HepG2 (cell line): ENCODE data around the gene SEPTIN3. TPM values are rescaled to one million over a fixed set of nuclear protein-coding genes. Genes with fewer than 3 reads are reported as not detected.
A peak's percentile ranks its signal among the peaks of the same experiment; 100 is the strongest.

ENCODE experiments used
- AGO2 ChIP-seq: fragments of 200-400 bp; formaldehyde crosslinking; optimal IDR thresholded peaks from 2 replicates; pipeline ENCODE3; 2017; ENCODE audit warnings: mild to moderate bottlenecking, low read depth, low read length, moderate library complexity
- EZH2 ChIP-seq: conservative IDR thresholded peaks from 2 replicates; pipeline ENCODE4 v1.6.1; 2012; ENCODE audit warnings: mild to moderate bottlenecking, low read depth, low read length, moderate library complexity
- MIER2 ChIP-seq: IDR thresholded peaks from 2 replicates; pipeline ENCODE4 v1.6.1; 2016; ENCODE audit warnings: missing biosample characterization, missing genetic modification reagents
- MTA1 ChIP-seq: sonication (generic); formaldehyde crosslinking; IDR thresholded peaks from 2 replicates; pipeline ENCODE4 v1.4.0; 2020; ENCODE audit warnings: missing genetic modification reagents, mild to moderate bottlenecking, borderline replicate concordance
- RFXAP ChIP-seq: sonication (generic); formaldehyde crosslinking; IDR thresholded peaks from 2 replicates; pipeline ENCODE4 v1.4.0; 2020; ENCODE audit warnings: missing genetic modification reagents, borderline replicate concordance
- RXRA ChIP-seq: sonication (generic); formaldehyde crosslinking; IDR thresholded peaks from 2 replicates; pipeline ENCODE4 v1.5.1; 2020; ENCODE audit warnings: missing genetic modification reagents
- SP140L ChIP-seq: sonication (generic); formaldehyde crosslinking; IDR thresholded peaks from 2 replicates; pipeline ENCODE4 v1.4.0; 2020; ENCODE audit warnings: missing genetic modification reagents, borderline replicate concordance
- TCF7 ChIP-seq: sonication (generic); IDR thresholded peaks from 2 replicates; pipeline ENCODE4 v1.6.1; 2016; ENCODE audit warnings: antibody characterized with exemption, low read depth
- U2AF1 ChIP-seq: fragments of 200-400 bp; formaldehyde crosslinking; optimal IDR thresholded peaks from 2 replicates; pipeline ENCODE3; 2017; ENCODE audit warnings: mild to moderate bottlenecking, low read depth, low read length
- ZFP41 ChIP-seq: sonication (generic); formaldehyde crosslinking; IDR thresholded peaks from 2 replicates; pipeline ENCODE4 v1.4.0; 2020; ENCODE audit warnings: mild to moderate bottlenecking, missing genetic modification reagents, borderline replicate concordance
- ZNF3 ChIP-seq: IDR thresholded peaks from 2 replicates; pipeline ENCODE4 v1.7.0; 2017; ENCODE audit warnings: inconsistent platforms
- ZNF496 ChIP-seq: sonication (generic); formaldehyde crosslinking; IDR thresholded peaks from 2 replicates; pipeline ENCODE4 v1.8.1; 2023; ENCODE audit warnings: mild to moderate bottlenecking, moderate library complexity, missing genetic modification reagents; ENCODE audit not compliant: insufficient replicate concordance
- ZNF670 ChIP-seq: sonication (generic); formaldehyde crosslinking; IDR thresholded peaks from 2 replicates; pipeline ENCODE4 v1.8.0; 2022; ENCODE audit warnings: mild to moderate bottlenecking, missing genetic modification reagents, borderline replicate concordance
- ZNF672 ChIP-seq: sonication (generic); formaldehyde crosslinking; IDR thresholded peaks from 2 replicates; pipeline ENCODE4 v1.8.1; 2022; ENCODE audit warnings: missing genetic modification reagents
- ZSCAN29 ChIP-seq: sonication (generic); formaldehyde crosslinking; conservative IDR thresholded peaks from 2 replicates; pipeline ENCODE4 v1.4.0; 2020; ENCODE audit warnings: mild to moderate bottlenecking, missing genetic modification reagents
- polyA plus RNA-seq, 8 experiments: library from polyadenylated mRNA; depleted of rRNA in 3 of 8; stranded (reverse) in 7 of 8; unstranded in 1 of 8; fragments of >200 nt; fragmentation: Illumina TruSeq in 4 of 8; extraction: Trizol in 4 of 8; gene quantifications; 2 replicates each; pipeline versions ENCODE4 v1.2.1 to v1.2.3, GENCODE V29; 2011 to 2016; ENCODE audit warnings: low read depth in 4 of 8, missing spikeins in 1 of 8, mixed read lengths in 1 of 8; ENCODE audit not compliant: insufficient read depth in 1 of 8
- total RNA-seq, 5 experiments: library from RNA; depleted of rRNA; stranded (reverse); fragments of >200 nt; fragmentation: Illumina TruSeq; extraction: Trizol; gene quantifications; 2 replicates each; pipeline ENCODE4 v1.2.3, GENCODE V29; 2016; ENCODE audit warnings: low read depth in 1 of 5
- TF ChIP-seq, protein P1 (sequence below): IDR thresholded peaks from 2 replicates; pipeline ENCODE4 v1.4.0; 2020; ENCODE audit warnings: mild to moderate bottlenecking, missing genetic modification reagents
- TF ChIP-seq, protein P2 (sequence below): sonication (generic); formaldehyde crosslinking; IDR thresholded peaks from 2 replicates; pipeline ENCODE4 v1.5.0; 2020; ENCODE audit warnings: mild to moderate bottlenecking, low read depth, missing genetic modification reagents, borderline replicate concordance
- TF ChIP-seq, protein P3 (sequence below): sonication (generic); formaldehyde crosslinking; IDR thresholded peaks from 2 replicates; pipeline ENCODE4 v1.9.0; 2021; ENCODE audit warnings: missing genetic modification reagents, mild to moderate bottlenecking, borderline replicate concordance
- TF ChIP-seq, protein P4 (sequence below): sonication (generic); formaldehyde crosslinking; IDR thresholded peaks from 2 replicates; pipeline ENCODE4 v1.8.0; 2022; ENCODE audit warnings: mild to moderate bottlenecking, missing genetic modification reagents
- TF ChIP-seq, protein P5 (sequence below): sonication (generic); formaldehyde crosslinking; IDR thresholded peaks from 2 replicates; pipeline ENCODE4 v1.4.0; 2020; ENCODE audit warnings: mild to moderate bottlenecking, missing genetic modification reagents
- TF ChIP-seq, protein P6 (sequence below): sonication (generic); formaldehyde crosslinking; IDR thresholded peaks from 2 replicates; pipeline ENCODE4 v1.4.0; 2020; ENCODE audit warnings: missing genetic modification reagents; ENCODE audit errors: not compliant biosample characterization

SEPTIN3 gene
- total and polyA plus RNA-seq, 2 of the 13 experiments (the other 11 are each of a cell fraction or from before 2014, with no cell fraction given), result 0.04 TPM; not detected in 1

DNA sequence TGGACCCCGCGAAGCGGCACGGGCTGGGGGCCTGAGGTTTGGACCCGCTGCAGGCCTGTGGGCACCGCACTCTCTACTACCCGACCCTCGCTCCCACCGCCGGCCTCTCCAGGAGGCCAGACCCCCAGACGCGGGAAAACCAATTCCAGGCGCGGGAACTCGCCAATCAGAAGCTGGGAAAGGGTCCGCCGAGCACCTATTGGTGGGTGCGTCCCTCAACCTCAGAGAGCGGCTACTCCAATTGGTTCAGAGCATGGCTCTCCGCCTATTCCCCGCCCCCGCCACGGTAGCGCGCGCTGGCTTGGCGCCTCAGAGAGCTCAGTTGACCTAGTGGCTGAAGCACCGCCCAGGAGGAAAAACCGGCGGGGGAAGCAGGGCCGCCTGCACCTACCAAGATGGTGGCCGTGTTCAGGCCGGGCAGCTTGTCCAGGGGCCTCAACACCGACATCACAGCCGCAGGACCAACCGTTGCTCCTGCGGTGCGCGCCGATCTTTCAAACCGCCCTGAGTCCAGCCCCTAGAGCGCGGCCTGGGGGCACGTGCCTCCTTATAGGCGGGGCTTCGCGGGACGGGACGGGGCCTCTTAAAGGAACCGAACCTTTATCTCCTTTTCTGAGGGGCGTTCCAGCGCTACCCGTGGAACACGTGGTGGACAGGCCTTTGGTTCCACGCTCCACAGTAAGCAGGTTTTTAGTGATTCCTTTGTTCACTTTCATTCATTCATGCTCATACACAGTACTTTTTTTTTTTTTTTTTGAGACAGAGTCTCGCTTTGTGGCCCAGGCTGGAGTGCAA is 22.4 kb upstream of the SEPTIN3 start, which contains the start of gene CENPM (continued):
- TF ChIP-seq EZH2, result no peak
- TF ChIP-seq, protein P1, sequence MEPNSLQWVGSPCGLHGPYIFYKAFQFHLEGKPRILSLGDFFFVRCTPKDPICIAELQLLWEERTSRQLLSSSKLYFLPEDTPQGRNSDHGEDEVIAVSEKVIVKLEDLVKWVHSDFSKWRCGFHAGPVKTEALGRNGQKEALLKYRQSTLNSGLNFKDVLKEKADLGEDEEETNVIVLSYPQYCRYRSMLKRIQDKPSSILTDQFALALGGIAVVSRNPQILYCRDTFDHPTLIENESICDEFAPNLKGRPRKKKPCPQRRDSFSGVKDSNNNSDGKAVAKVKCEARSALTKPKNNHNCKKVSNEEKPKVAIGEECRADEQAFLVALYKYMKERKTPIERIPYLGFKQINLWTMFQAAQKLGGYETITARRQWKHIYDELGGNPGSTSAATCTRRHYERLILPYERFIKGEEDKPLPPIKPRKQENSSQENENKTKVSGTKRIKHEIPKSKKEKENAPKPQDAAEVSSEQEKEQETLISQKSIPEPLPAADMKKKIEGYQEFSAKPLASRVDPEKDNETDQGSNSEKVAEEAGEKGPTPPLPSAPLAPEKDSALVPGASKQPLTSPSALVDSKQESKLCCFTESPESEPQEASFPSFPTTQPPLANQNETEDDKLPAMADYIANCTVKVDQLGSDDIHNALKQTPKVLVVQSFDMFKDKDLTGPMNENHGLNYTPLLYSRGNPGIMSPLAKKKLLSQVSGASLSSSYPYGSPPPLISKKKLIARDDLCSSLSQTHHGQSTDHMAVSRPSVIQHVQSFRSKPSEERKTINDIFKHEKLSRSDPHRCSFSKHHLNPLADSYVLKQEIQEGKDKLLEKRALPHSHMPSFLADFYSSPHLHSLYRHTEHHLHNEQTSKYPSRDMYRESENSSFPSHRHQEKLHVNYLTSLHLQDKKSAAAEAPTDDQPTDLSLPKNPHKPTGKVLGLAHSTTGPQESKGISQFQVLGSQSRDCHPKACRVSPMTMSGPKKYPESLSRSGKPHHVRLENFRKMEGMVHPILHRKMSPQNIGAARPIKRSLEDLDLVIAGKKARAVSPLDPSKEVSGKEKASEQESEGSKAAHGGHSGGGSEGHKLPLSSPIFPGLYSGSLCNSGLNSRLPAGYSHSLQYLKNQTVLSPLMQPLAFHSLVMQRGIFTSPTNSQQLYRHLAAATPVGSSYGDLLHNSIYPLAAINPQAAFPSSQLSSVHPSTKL (CRISPR knock-in tag), result no peak
- TF ChIP-seq TCF7, result no peak
- peak; percentile 38; the same call in 1 of the 2 replicates for TF ChIP-seq MTA1
- TF ChIP-seq ZNF496, result no peak
- peak; percentile 92 for TF ChIP-seq ZSCAN29 (CRISPR knock-in tag)
- no peak; the same call in 1 of the 2 replicates for TF ChIP-seq RXRA (CRISPR knock-in tag)
- TF ChIP-seq, protein P2, sequence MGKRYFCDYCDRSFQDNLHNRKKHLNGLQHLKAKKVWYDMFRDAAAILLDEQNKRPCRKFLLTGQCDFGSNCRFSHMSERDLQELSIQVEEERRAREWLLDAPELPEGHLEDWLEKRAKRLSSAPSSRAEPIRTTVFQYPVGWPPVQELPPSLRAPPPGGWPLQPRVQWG (CRISPR knock-in tag), result no peak
- TF ChIP-seq, protein P3, sequence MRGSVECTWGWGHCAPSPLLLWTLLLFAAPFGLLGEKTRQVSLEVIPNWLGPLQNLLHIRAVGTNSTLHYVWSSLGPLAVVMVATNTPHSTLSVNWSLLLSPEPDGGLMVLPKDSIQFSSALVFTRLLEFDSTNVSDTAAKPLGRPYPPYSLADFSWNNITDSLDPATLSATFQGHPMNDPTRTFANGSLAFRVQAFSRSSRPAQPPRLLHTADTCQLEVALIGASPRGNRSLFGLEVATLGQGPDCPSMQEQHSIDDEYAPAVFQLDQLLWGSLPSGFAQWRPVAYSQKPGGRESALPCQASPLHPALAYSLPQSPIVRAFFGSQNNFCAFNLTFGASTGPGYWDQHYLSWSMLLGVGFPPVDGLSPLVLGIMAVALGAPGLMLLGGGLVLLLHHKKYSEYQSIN (CRISPR knock-in tag), result no peak
- TF ChIP-seq ZNF3, result no peak
- peak; percentile 10 for TF ChIP-seq AGO2
- no peak for TF ChIP-seq U2AF1
- no peak for TF ChIP-seq ZNF672
- no peak for TF ChIP-seq SP140L (CRISPR knock-in tag)
- TF ChIP-seq, protein P4, sequence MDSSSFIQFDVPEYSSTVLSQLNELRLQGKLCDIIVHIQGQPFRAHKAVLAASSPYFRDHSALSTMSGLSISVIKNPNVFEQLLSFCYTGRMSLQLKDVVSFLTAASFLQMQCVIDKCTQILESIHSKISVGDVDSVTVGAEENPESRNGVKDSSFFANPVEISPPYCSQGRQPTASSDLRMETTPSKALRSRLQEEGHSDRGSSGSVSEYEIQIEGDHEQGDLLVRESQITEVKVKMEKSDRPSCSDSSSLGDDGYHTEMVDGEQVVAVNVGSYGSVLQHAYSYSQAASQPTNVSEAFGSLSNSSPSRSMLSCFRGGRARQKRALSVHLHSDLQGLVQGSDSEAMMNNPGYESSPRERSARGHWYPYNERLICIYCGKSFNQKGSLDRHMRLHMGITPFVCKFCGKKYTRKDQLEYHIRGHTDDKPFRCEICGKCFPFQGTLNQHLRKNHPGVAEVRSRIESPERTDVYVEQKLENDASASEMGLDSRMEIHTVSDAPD (CRISPR knock-in tag), result peak; percentile 72; the same call in 1 of the 2 replicates
- TF ChIP-seq ZNF670, result 0 out of 2 replicates have a peak, but pooled peaks have one; percentile 48
- TF ChIP-seq, protein P5, sequence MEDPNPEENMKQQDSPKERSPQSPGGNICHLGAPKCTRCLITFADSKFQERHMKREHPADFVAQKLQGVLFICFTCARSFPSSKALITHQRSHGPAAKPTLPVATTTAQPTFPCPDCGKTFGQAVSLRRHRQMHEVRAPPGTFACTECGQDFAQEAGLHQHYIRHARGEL (CRISPR knock-in tag), result no peak; the same call in 1 of the 2 replicates
- TF ChIP-seq RFXAP, result peak; percentile 77; the same call in 1 of the 2 replicates
- TF ChIP-seq ZFP41 (CRISPR knock-in tag), result no peak
- TF ChIP-seq, protein P6, sequence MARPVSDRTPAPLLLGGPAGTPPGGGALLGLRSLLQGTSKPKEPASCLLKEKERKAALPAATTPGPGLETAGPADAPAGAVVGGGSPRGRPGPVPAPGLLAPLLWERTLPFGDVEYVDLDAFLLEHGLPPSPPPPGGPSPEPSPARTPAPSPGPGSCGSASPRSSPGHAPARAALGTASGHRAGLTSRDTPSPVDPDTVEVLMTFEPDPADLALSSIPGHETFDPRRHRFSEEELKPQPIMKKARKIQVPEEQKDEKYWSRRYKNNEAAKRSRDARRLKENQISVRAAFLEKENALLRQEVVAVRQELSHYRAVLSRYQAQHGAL (CRISPR knock-in tag), result peak; percentile 22
- TF ChIP-seq MIER2, result no peak
